ENCODE data around the gene SCFD2. TPM values are rescaled to one million over a fixed set of nuclear protein-coding genes. Genes with fewer than 3 reads are reported as not detected.

Gene SCFD2
- total RNA-seq, 3 donors from 2014 or later: 22.8 to 33.8 (median 25.0) TPM

- Histone ChIP-seq H3K4me1 (no peaks in the 10 kb centered on the region), H3K9me3 (no peaks in the 10 kb centered on the region), H3K36me3 (no peaks in the 10 kb centered on the region), H3K27me3 (no peaks in the 10 kb centered on the region), H3K27ac (peak overlapping the region in 1 of 2 donors; percentile 39), H3K4me3 (no peak overlapping the region)
- TF ChIP-seq POLR2A (IDR thresholded peaks at IDR 0.05) (no peak), POLR2AphosphoS5 (IDR thresholded peaks at IDR 0.05) (no peak), CTCF (IDR thresholded peaks at IDR 0.05) (no peak)
- no peak for DNase-seq (ENCODE audit: low spot score in 2 of 2)
- intact Hi-C loops (cut with DNase I; ENCODE audit: low total_unique reads): no loop called here
These were observed 408.6 kb downstream of the SCFD2 start for GRCh38 chr4:52957220-52957686.

- H3K4me3 ChIP-seq: no peak overlapping the region
- no peaks in the 10 kb centered on the region for H3K27me3 ChIP-seq
- intact Hi-C loops (cut with DNase I; ENCODE audit: low total_unique reads): no loop called here
- no peak for DNase-seq (ENCODE audit: low spot score in 2 of 2)
- no peaks in the 10 kb centered on the region for H3K36me3 ChIP-seq
- H3K4me1 ChIP-seq: no peaks in the 10 kb centered on the region
- H3K27ac ChIP-seq: no peak overlapping the region
- no peaks in the 10 kb centered on the region for H3K9me3 ChIP-seq
- no peak for TF ChIP-seq POLR2AphosphoS5 (IDR thresholded peaks at IDR 0.05)
- no peak for TF ChIP-seq POLR2A (IDR thresholded peaks at IDR 0.05)
- TF ChIP-seq CTCF (IDR thresholded peaks at IDR 0.05): no peak
These were observed 409.2 kb downstream of the SCFD2 start for GRCh38 chr4:52956691-52957090.

GRCh38 chr4:52954560-52955170 is 411.2 kb downstream of the SCFD2 start:
- TF ChIP-seq CTCF (IDR thresholded peaks at IDR 0.05): no peak
- no peak for TF ChIP-seq POLR2A (IDR thresholded peaks at IDR 0.05)
- no peak for TF ChIP-seq POLR2AphosphoS5 (IDR thresholded peaks at IDR 0.05)
- H3K27me3 ChIP-seq: no peaks in the 10 kb centered on the region
- no peaks in the 10 kb centered on the region for H3K36me3 ChIP-seq
- no peak overlapping the region for H3K4me3 ChIP-seq
- H3K4me1 ChIP-seq: no peaks in the 10 kb centered on the region
- intact Hi-C loops (cut with DNase I; ENCODE audit: low total_unique reads): no loop called here
- DNase-seq (ENCODE audit: low spot score in 2 of 2): no peak
- H3K27ac ChIP-seq: no peak overlapping the region
- H3K9me3 ChIP-seq: no peaks in the 10 kb centered on the region

- Histone ChIP-seq H3K36me3 (no peaks in the 10 kb centered on the region), H3K27ac (no peak overlapping the region), H3K27me3 (no peaks in the 10 kb centered on the region), H3K4me3 (no peak overlapping the region), H3K9me3 (no peaks in the 10 kb centered on the region), H3K4me1 (no peaks in the 10 kb centered on the region)
- TF ChIP-seq POLR2A (IDR thresholded peaks at IDR 0.05) (no peak), POLR2AphosphoS5 (IDR thresholded peaks at IDR 0.05) (no peak), CTCF (IDR thresholded peaks at IDR 0.05) (no peak)
- intact Hi-C loops (cut with DNase I; ENCODE audit: low total_unique reads): no loop called here
- DNase-seq (ENCODE audit: low spot score in 2 of 2): no peak
These were observed 413.3 kb downstream of the SCFD2 start for GRCh38 chr4:52952540-52952939.

- Histone ChIP-seq H3K36me3 (no peaks in the 10 kb centered on the region), H3K27me3 (no peaks in the 10 kb centered on the region), H3K4me1 (no peaks in the 10 kb centered on the region), H3K9me3 (no peaks in the 10 kb centered on the region), H3K27ac (no peak overlapping the region), H3K4me3 (no peak overlapping the region)
- no peak for TF ChIP-seq POLR2A (IDR thresholded peaks at IDR 0.05)
- no peak for TF ChIP-seq CTCF (IDR thresholded peaks at IDR 0.05)
- no peak for TF ChIP-seq POLR2AphosphoS5 (IDR thresholded peaks at IDR 0.05)
- intact Hi-C loops (cut with DNase I; ENCODE audit: low total_unique reads): no loop called here
- DNase-seq (ENCODE audit: low spot score in 2 of 2): no peak
These were observed 414.8 kb downstream of the SCFD2 start for GRCh38 chr4:52951016-52951415.
